Stimulated activated CD4-positive, alpha-beta T cell treated with anti-CD3 and anti-CD28 coated beads, TNF-alpha, amount 100 ng/mL, for 4 hours (primary cell): Measurements from ENCODE around the gene SCFD2.
"Not testable (repeated sequence)": the region's sequence is repeated elsewhere in the genome, so short reads cannot be mapped to it uniquely, and the experiment has no call there.

Experiments used
- DNase-seq, 3 experiments: peaks; one replicate each; pipeline ENCODE4 v3.0.0-alpha.2; 2020; ENCODE audit warnings: low read depth in 3 of 3

Gene SCFD2

DNA sequence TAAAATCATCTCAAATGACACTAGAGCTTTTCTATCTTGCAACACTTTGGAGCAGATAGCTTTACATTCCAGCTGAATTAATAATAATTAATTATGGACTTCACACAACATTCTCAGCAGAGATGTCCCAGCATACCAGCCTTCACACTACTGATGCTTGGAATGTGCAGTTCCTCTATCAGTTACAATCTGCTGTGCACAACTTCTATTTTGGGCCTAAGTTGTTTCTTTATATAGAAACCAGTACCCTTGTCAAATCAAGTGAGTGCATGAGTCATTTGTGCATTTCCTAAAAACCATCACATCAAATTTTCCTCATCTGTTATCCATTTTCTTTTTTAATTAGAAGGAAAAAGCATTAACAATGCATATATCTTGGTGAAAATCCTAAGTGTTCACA, 512.5 kb downstream of the SCFD2 start:
- no peak for DNase-seq

GRCh38 chr4:52852711-52853110, 513.1 kb downstream of the SCFD2 start:
- no peak for DNase-seq

DNA sequence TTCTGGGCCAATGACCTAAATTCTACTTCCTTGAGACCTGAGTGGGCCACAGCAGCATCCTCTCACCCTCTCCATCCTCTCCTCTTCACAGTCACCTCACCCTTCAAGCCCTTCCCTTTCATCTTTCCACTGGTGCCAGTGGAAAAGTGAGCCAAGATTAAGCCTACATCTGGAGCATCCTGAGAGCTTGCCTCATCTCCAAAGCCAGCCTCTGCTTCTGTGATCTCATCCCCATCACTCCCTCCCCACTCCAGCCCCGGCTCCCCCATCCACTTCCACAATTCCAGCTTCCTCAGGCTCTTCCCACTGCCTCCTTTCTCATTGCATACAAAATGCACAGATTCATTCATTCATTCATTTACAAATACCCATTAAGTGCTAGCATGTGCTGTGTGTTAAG, 513.8 kb downstream of the SCFD2 start:
- no peak for DNase-seq

GRCh38 chr4:52850406-52851124, 515.3 kb downstream of the SCFD2 start:
- DNase-seq, result no peak

DNA sequence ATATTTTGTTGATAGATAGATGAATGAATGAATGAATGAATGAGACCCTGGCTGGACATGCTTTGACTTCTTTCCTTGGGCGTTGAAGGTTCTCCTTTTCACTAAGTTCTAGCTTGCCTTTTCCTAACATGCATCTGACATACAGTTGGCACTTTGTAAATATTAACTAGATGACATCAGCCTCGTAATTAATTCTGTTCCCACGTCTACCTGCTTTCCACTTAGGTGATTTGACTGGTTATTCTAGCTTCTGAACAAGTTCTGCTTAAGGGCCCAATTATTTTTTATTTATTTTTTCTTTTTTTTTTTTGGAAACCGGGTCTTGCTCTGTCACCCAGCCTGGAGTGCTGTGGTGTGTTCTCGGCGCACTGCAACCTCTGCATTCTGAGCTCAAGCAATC, 517.6 kb downstream of the SCFD2 start:
- no peak for DNase-seq

- no peak for DNase-seq
Observed at GRCh38 chr4:52846502-52846901, 519.4 kb downstream of the SCFD2 start.

DNA sequence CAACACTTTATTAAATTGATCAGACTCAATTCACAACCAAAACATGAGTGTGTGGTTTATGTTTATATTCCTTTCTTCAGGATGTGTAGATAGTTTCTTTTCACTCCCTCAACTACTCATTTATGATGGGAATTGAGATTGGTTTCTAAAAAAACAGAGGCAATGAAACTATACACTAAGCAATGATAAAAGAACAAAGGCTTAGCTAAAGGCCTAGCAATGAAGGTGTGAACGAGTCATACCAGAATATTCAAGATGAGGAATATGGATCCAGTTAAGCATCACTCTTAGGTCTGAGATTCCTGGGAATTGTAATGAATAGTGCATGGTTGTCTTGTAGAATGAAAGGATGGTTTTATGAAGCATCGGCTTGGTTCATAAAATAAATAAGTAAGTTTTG, 521.3 kb downstream of the SCFD2 start:
- no peak for DNase-seq

GRCh38 chr4:52843958-52844357, 521.9 kb downstream of the SCFD2 start:
- no peak for DNase-seq

DNA sequence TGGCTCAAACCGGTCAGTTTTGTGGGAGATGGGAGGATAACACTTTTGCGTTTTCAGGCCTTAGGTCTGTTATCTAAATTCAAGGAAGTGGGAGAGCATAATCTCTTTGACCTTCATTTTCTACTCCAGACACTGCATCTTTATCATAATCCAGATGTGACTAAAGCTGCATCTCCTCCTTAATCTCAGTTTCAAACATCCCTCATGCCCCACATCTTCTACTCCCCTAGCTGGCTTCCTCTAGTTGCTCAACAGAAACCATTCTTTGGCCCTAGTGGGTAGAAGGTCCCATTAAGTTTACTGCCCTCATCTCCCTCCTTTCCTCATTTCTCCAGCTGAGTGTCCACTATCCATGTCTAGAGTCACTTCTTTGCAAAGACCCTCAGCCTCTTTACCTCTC, 522.5 kb downstream of the SCFD2 start:
- DNase-seq, result no peak

DNA sequence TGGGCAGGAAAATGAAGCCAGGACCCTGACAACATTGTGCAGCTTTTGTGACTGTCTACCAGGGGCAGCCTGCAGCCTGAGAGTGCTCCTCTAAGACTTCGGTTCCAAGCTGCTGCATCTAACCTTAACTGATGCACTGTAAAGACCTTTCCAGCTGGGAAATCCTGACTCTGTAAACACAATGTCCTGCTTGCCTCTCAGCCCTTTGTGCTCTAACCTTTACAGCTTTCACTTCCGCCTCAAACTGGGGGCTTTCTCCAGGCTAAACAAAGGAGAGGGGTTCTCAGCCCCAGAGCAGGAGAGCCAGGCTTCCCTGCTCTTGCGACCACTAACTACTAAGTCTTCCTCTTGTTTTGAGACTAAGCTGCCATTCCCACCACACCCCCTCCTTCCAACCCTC, 523.1 kb downstream of the SCFD2 start:
- DNase-seq, result no peak

GRCh38 chr4:52841682-52842456, 524.0 kb downstream of the SCFD2 start:
- no peak for DNase-seq

GRCh38 chr4:52840531-52841370, 525.1 kb downstream of the SCFD2 start:
- DNase-seq, result no peak

DNA sequence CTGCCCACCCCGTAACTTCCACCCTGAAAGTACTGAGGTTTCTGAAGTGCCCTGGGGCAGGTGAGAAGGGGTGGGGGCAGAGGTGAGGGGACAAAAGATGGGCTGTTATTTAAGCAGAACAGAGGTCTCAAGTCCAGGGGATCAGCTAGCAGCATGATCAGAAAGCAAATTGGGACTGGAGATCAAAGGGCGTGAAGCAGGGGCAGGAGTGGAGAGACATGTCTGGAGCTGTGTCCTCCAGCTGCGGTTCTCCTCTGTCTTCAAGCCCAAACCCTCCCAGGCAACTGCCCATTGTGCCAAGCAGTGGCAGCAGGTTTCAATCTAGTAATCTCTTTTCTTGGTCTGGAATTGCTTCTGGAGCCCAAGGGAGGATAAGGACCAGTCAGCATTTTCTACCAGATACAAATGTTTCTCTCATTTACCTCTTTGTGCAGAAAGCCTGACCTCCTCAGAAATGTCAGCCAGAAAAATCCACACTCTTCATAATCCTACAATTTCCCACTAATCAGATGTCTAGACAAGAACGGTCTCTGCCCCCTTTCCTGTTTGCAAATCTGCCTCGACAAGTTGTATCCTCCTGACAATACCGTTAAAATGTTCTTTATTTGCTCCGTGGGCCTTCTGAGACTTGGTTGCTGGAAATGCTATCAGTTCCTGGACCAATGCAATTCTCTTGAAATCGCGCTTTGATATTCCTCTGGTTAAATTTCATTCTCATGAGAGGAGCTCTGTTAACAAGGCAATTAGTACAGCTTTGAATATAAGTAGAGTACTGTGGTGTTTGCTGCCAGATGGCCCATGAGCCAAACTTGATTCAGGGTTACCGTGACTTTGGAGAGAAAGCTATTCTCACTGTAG, 526.9 kb downstream of the SCFD2 start:
- no peak for DNase-seq

DNA sequence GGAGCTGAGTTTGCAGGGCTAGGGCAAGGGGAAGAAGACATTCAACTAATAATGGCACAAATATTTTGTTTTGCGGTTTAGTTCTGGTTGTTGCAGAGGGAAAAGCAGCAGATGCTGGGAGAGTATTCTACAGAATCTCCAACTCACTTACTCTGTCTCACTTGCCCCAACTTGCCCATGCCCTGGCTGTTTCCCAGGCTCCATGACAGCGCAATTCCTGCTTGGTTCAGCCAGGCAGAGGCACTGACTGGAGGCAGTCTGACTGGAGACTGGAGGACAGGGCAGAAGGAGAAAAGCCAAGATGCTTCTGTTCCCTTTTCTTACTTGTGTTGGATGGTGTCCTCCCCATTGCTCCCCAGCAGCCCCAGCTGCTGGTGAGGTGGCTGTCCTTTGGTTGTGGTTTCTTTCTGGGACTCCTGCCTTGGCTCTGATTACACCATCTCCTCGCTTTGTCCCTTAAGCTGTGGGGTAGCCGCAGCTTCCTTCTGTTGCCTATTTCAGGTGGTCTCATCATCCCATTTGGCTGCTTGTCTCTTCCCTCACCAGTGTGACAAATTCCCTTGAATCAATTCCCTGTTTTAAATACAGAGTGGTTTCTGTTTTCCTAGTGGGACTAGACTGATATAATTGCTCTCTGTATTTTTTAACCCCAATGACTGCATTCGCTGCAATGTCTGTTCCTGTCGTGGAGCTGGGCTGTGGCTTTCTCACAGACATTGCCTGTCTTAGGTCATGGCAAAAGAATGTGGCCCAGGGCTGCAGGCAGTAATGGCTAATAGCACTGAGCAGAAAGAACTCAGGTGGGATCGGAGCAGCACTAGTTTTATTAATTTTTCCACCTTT, 527.9 kb downstream of the SCFD2 start:
- DNase-seq, result no peak

GRCh38 chr4:52836678-52837077, 529.2 kb downstream of the SCFD2 start:
- DNase-seq, result no peak

DNA sequence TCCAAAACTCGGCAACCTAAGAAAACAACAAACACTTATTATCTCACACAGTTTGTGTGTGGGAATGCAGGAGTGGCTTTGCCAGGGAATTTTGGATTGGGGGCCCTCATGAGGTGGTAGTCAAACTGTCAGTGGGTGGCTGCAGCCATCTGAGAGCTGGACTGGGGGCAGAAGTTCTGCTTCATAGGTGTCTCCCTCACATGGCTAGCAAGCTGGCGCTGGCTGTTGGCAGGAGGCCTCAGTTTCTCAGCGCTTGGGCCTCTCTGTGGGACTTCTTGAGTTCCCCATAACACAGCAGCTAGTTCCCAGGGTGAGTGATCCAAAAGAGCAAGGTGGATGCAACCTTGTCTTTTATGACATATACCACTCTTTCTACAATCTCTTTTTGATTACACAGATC, 529.7 kb downstream of the SCFD2 start:
- no peak for DNase-seq

DNA sequence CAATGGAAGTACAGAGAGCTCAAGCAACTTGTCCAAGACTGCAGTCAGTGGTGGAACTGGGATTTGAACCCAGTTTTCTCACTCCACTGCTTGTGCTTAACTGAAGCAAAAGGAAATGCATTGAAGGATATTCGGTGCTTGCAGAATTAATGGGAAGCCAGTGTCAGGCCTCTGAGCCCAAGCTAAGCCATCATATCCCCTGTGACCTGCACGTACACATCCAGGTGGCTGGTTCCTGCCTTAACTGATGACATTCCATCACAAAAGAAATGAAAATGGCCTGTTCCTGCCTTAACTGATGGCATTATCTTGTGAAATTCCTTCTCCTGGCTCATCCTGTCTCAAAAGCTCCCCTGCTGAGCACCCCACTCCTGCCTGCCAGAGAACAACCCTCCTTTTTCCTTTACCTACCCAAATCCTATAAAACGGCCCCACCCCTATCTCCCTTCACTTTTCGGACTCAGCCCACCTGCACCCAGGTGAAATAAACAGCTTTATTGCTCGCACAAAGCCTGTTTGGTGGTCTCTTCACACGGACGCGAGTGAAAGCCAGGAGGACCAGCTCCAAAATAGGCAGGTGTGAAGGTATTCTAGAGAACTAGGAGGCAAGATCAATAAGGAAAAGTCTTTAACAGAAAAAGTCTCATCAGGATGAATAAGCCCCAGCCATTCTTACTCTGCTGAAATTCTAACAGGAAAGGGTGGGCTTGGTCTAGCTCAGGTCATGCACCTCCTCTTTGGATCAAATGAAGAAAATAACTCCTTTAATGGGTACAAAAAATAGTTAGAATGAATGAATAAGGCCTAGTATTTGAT, 531.0 kb downstream of the SCFD2 start:
- not testable (repeated sequence) for DNase-seq

GRCh38 chr4:52833941-52834525, 531.8 kb downstream of the SCFD2 start:
- no peak for DNase-seq

DNA sequence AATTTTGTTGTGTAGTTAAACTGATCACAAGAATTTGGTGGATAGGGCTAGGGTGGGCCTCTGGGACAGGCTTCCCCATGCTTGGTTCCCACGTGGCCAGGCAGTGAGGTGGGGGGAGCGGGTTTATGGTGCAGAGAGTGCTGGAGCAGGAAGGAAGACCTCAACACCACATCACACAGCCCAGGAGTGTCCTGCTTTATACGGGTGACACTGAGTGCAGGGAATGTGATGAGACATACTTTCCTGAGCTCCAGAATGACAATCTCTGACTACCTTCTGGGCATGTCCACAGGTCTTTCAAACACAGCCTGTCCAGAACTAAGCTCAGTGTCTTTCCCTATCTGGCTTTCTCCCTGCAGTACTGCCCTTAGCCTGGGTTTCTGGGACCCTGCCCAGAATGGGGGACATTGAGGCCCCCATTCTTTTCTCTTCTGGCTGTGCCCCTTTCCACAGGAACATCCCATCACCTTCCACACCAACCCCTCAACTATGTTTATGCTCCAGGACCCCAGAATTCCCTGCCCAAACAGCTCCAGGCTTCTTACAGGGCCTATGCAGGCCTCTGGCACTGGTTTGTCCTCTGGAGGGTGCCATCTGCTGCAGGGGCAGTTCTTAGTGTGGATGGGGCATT, 540.3 kb downstream of the SCFD2 start:
- DNase-seq, result no peak
